HuH-7.5 (cell line): ENCODE data around the gene CLCN6.
A peak's percentile ranks its signal among the peaks of the same experiment; 100 is the strongest.

Experiments
- DNase-seq: peaks from one replicate; pipeline ENCODE4 v3.0.0; 2011; ENCODE audit warnings: low spot score

CLCN6 gene

GRCh38 chr1:11795238-11795890, 10.6 kb upstream of the CLCN6 start:
- DNase-seq, result no peak

GRCh38 chr1:11796036-11796828, 9.8 kb upstream of the CLCN6 start:
- DNase-seq, result no peak

DNA sequence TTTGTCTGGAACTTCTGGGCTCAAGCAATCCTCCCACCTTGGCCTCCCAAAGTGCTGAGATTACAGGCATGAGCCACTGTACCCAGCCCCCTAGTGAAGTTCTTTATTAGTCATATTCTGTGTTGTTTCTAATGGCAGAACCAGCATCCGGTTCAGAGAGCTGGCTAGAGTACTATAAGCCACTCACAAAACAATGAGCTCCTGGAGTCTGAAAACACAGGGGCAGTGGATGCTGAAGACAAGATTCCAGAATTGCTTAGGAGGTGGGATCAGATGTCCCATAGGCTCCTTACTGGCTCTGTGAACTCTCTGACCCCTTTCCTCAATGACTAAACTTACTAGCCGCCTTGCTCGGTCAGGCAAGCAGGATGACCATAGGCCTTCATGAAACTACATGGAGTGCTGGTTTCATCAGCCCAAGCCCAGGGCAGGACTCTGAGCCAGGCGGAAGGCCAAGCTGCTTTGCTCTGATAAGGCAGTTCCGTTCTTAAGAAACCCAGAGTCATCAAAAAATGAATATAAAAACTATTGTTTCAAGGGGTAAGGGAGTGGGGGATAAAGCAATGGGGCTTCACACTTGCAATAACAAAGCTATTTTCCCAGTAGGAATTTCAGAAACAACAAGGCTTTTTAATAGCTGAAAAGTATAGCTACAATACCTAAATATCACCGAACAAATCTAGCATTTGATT, 8.3 kb upstream of the CLCN6 start:
- DNase-seq, result no peak

DNA sequence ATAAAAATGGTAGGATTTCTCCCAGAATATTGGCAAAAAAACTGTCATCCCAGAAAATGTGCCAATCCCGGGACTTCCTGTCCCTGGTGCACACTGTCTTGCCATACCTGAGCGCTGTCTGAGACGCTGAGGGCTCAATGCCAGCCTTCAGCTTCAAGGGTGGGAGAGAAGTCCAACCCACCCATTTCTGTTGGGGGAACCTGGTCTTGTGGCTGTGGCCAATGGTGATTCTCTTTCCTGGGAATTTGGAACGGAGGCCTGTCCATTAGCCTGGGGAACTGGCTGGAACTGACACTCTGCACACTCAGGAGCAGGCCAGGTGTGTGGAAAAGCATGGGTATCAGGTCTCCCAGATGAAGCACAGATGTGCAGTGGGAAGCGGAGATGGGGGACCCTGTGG, 6.9 kb upstream of the CLCN6 start:
- DNase-seq, result no peak

DNA sequence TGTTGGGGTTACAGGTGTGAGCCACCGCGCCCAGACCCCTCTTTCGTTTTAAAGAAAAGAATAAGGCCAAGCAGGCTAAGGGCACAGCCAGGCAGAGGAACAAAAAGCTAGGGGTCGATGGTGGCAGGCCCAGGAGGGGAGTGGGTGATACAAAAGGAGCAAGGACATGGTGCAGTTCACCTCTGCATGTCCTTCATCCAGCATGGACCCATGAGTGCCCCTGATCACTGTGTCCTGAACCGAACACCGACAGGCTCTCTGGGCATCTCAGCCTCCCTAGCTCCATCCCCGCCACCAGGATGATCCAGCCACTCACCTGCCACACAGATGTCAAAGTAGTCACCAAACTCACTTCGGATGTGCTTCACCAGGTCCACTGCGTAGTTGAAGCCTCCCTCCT, 6.1 kb upstream of the CLCN6 start:
- DNase-seq, result no peak

DNA sequence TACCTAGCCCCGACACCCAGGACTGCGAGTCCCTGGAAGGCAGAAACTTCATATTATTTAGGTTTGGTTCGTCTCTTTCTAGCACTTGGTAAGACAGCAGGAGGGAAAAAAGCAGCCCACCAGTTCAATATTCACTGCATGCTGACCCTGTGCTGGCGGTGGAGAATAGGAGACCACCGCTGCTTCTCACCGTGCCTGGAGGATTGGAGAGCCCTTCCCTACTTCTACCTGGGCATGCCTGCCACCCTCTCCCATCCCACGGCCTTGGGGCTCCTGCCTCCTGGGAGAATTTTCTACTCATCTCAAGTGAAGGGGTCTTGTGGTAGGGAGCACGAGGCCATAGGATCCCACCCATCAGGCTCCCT, 5.6 kb upstream of the CLCN6 start:
- DNase-seq, result no peak

GRCh38 chr1:11800756-11801433, 5.1 kb upstream of the CLCN6 start:
- DNase-seq, result no peak

- no peak for DNase-seq
These were observed 3.4 kb upstream of the CLCN6 start for GRCh38 chr1:11802616-11802972.

DNA sequence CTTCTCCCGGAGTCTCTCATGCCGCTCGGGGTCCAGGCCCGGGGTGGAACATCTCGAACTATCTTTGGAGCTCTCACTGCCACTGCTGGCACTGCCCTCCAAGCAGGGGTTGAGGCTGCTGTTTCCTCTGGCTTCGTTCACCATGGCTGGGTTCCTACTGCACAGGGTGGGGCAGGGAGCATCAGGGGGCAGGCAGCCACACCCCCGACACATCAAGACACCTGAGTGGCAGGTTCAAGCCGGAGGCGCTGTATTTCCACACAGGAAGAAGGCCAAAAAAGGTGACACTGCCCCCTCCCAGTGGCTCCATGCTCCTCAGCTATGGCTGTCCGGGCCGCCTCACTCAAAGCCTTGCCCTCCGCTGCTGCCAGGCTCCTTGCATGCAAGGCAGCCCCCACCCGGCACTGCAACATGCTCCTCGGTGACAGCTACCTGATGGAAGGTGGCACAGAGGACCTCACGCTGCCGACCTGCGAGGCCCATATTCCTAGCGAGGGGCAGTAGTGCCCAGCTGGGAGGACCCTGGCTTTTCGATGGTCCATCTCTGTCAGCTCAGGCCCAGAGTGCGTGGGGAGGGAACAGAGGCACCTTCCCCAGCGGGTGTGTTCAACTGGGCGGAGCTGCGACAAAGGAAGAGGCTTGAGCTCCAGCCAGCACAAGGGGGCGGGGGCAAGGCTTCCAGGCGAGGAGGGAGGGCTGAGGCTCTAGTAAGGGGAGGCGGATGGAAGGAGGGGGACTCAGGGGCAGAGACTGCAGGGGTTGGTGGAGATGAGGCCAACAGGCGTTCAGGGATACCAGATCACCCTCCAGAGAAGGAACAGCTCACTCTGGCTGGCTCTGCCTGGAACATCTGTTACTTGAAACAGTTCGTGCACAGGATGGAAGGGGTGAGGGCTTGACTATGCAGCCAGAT, 2.8 kb upstream of the CLCN6 start:
- no peak for DNase-seq

- peak; percentile 38 for DNase-seq
These were observed 1.9 kb upstream of the CLCN6 start for GRCh38 chr1:11803924-11804665.

- DNase-seq, result no peak
These were observed 1.1 kb upstream of the CLCN6 start for GRCh38 chr1:11804666-11805421.

- DNase-seq, result no peak
These were observed 431 bp downstream of the CLCN6 start for GRCh38 chr1:11806307-11806936.

GRCh38 chr1:11807133-11807532, 1.1 kb downstream of the CLCN6 start:
- no peak for DNase-seq

DNA sequence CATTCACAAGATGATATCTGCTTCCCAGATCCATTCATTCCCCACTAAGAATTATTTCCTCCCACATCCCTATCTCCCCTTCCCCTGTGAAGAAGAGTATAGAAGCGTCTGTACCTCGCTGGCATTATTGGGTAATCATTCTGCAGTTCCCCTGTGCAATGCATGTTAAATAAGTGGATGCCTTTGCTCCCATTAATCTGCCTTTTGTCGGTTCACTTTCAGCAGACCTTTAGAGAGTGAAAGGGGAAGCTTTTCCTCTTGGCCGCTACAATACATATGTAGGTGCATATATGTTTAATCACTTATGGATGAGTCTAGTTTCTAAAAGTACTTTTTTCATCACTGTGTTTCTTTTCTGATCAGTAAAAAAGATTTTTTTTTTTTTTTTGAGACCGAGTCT, 7.0 kb downstream of the CLCN6 start:
- no peak for DNase-seq

DNA sequence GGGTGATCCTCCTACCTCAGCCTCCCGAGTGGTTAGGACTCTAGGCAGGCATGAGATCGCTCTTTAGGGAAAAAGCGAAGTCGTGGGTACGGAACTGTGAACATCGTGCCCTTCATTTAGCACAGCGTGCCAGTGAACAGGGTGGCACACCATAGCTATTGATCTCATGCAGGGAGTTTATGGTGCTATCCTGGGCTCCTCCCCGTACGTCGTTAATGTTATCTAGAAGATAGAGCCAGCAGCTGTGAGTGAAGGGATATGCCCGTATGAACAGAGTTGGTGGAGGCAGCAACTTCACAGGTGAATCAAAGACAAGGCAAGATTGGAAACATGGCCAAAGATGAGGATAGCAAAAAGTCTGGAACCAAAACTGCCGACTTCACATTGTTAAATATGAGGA, 11.2 kb downstream of the CLCN6 start:
- no peak for DNase-seq

DNA sequence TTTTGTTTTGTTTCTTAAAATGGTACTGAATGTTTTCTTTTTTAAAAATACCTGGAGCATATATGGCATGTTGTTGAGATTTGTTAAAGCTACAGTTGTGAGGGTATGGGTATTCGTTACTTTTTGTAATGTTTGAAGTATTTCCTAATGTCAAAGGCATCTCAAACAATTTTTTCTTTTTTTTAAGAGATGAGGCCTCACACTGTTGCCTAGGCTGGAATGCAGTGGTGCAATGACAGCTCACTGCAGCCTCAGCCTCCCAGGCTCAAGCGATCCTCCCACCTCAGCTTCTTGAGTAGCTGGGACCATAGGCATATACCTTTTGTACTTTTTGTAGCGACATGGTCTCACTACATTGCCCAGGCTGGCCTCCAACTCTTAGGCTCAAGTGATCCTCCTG, 16.1 kb downstream of the CLCN6 start:
- no peak for DNase-seq

GRCh38 chr1:11823366-11824137, 17.6 kb downstream of the CLCN6 start:
- no peak for DNase-seq

GRCh38 chr1:11825131-11825530, 19.1 kb downstream of the CLCN6 start:
- no peak for DNase-seq

- no peak for DNase-seq
These were observed 21.0 kb downstream of the CLCN6 start for GRCh38 chr1:11826946-11827345.
